Endodermal cell (in vitro differentiated cells): ENCODE results near the gene MOSMO. TPM values are rescaled to one million over a fixed set of nuclear protein-coding genes. Genes with fewer than 3 reads are reported as not detected.
"Not testable (repeated sequence)": the region's sequence is repeated elsewhere in the genome, so short reads cannot be mapped to it uniquely, and the experiment has no call there.

ENCODE experiments used
- DNase-seq: peaks from one replicate; pipeline ENCODE4 v3.0.0-alpha.2; 2017
- H3K27ac ChIP-seq: 2 replicates; pipeline ENCODE4 v1.5.1; 2013; ENCODE audit warnings: mild to moderate bottlenecking, low read depth, low read length, moderate library complexity
- H3K27me3 ChIP-seq: 2 replicates; pipeline ENCODE4 v1.6.1; 2013; ENCODE audit warnings: mild to moderate bottlenecking, low read length, moderate library complexity; ENCODE audit not compliant: insufficient read depth, control insufficient read depth, poor library complexity, severe bottlenecking
- H3K36me3 ChIP-seq: 2 replicates; pipeline ENCODE4 v1.7.0; 2013; ENCODE audit warnings: mild to moderate bottlenecking, low read length, moderate library complexity; ENCODE audit not compliant: control insufficient read depth, insufficient read depth
- H3K4me1 ChIP-seq: one replicate; pipeline ENCODE4 v1.7.0; 2013; ENCODE audit warnings: low read length; ENCODE audit not compliant: control insufficient read depth, insufficient read depth
- H3K4me3 ChIP-seq: 2 replicates; pipeline ENCODE4 v1.5.1; 2013; ENCODE audit warnings: mild to moderate bottlenecking, low read length, moderate library complexity
- H3K9ac ChIP-seq: 2 replicates; pipeline ENCODE4 v1.6.1; 2013; ENCODE audit warnings: mild to moderate bottlenecking, low read length, moderate library complexity; ENCODE audit not compliant: poor library complexity, severe bottlenecking; ENCODE audit errors: extremely low read depth
- H3K9me3 ChIP-seq: 2 replicates; pipeline ENCODE4 v1.6.1; 2013; ENCODE audit warnings: mild to moderate bottlenecking, low read length, moderate library complexity; ENCODE audit not compliant: control insufficient read depth
- H3K27ac Mint-ChIP-seq: 2 replicates; pipeline ENCODE4 v1.8.0; 2020; ENCODE audit warnings: mixed read lengths
- H3K27me3 Mint-ChIP-seq: 2 replicates; pipeline ENCODE4 v1.8.0; 2021; ENCODE audit warnings: mild to moderate bottlenecking, mixed read lengths; ENCODE audit not compliant: insufficient read depth
- H3K36me3 Mint-ChIP-seq: 2 replicates; pipeline ENCODE4 v1.8.0; 2020; ENCODE audit warnings: low read depth, mixed read lengths
- H3K4me1 Mint-ChIP-seq: 2 replicates; pipeline ENCODE4 v1.8.0; 2020; ENCODE audit warnings: mixed read lengths
- H3K4me3 Mint-ChIP-seq: 2 replicates; pipeline ENCODE4 v1.8.0; 2020; ENCODE audit warnings: mild to moderate bottlenecking, moderate library complexity, mixed read lengths
- H3K9me3 Mint-ChIP-seq: 2 replicates; pipeline ENCODE4 v1.8.0; 2020; ENCODE audit warnings: mild to moderate bottlenecking, mixed read lengths
- CTCF ChIP-seq: fragments of 200-600 bp; sonication (generic); conservative IDR thresholded peaks from 2 replicates; pipeline ENCODE4 v1.5.0; 2021; ENCODE audit warnings: antibody characterized with exemption, mild to moderate bottlenecking
- WGBS, 2 experiments: methylation state at CpG; one replicate each; pipeline versions ENCODE4 v1.1.5 to v1.1.7; 2013; ENCODE audit warnings: missing lambda C conversion rate in 2 of 2, mixed read lengths in 1 of 2; ENCODE audit not compliant: insufficient coverage in 1 of 2, insufficient read length in 1 of 2; 5-methylcytosine and 5-hydroxymethylcytosine counted together
- total RNA-seq, 2 donors: library from RNA; stranded (reverse); fragmentation: NEBNext Ultra II Directional in 1 of 2; extraction: Animal tissue kit (Norgen Biotek cat#: 25700) in 1 of 2; gene quantifications; 2 replicates in 1 of 2; 3 replicates in 1 of 2; pipeline ENCODE4 v1.2.1, GENCODE V29; 2021

Gene MOSMO
- total RNA-seq, 2 donors from 2014 or later, result 12.6 to 14.7 TPM

DNA sequence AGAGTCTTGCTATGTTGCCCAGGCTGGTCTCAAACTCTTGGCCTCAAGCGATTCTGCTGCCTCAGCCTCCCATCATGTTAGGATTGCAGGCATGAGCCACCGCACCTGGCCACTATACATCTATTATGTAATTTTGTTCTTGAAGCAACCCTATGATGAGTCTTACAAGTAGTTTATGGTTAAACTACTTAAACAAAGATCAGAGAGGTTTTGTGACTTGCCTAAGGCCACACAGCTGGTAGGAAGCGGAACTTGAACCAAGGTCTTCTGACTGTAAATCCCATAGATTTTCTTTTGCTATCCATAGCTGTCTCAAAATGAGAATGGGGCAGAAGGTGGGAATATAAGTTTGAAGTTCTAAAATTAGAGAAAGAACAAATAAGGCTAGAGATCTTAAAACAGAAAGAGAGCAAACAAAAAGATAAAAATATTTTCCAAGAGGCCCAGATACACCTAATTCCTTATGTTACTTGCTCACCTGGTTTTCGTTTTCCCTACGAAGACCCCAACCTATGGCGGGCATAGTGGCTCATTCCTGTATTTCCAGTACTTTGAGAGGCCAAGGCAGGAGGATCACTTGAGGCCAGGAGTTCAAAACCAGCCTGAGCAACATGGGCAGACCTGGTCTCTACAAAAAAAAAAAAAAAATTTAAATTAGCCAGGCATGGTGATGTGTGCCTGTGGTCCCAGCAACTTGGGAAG lies 116.8 kb downstream of the MOSMO start:
- Histone ChIP-seq H3K27me3 (peaks cover 6% of the 10 kb centered on the region), H3K36me3 (no peaks in the 10 kb centered on the region), H3K9me3 (peaks cover 3% of the 10 kb centered on the region), H3K4me3 (no peak overlapping the region), H3K4me1 (no peaks in the 10 kb centered on the region), H3K9ac (no peak overlapping the region), H3K27ac (no peak overlapping the region)
- Mint-ChIP-seq H3K4me3 (no peak overlapping the region), H3K27ac (no peak overlapping the region), H3K4me1 (no peaks in the 10 kb centered on the region), H3K36me3 (no peaks in the 10 kb centered on the region), H3K27me3 (peaks cover 13% of the 10 kb centered on the region), H3K9me3 (peaks cover 5% of the 10 kb centered on the region)
- no peak for TF ChIP-seq CTCF
- WGBS, 2 experiments, result 86 to 93% methylated on average over 1 to 6 of the region's 6 CpGs
- DNase-seq, result no peak

GRCh38 chr16:22126037-22126558 lies 118.2 kb downstream of the MOSMO start:
- H3K4me3 Mint-ChIP-seq, result no peak overlapping the region

GRCh38 chr16:22128537-22128936 lies 120.6 kb downstream of the MOSMO start:
- H3K27ac ChIP-seq, H3K9me3 ChIP-seq, H3K9me3 Mint-ChIP-seq, H3K9ac ChIP-seq, H3K27ac Mint-ChIP-seq, H3K36me3 ChIP-seq, H3K27me3 ChIP-seq, H3K4me3 ChIP-seq, H3K4me1 ChIP-seq, H3K4me3 Mint-ChIP-seq, H3K4me1 Mint-ChIP-seq, H3K36me3 Mint-ChIP-seq, DNase-seq: not testable (repeated sequence)
- WGBS, 2 experiments, result 95 to 100% methylated on average over 1 of the region's 1 CpG
- H3K27me3 Mint-ChIP-seq, result peaks cover 11% of the 10 kb centered on the region

More at GRCh38 chr16:22126037-22126558, 118.2 kb downstream of the MOSMO start:
- no peak for TF ChIP-seq CTCF
- Mint-ChIP-seq H3K4me1 (no peaks in the 10 kb centered on the region), H3K9me3 (peaks cover 5% of the 10 kb centered on the region), H3K27me3 (peaks cover 16% of the 10 kb centered on the region), H3K36me3 (no peaks in the 10 kb centered on the region), H3K27ac (no peak overlapping the region)
- peaks cover 3% of the 10 kb centered on the region for H3K9me3 ChIP-seq
- H3K36me3 ChIP-seq, result no peaks in the 10 kb centered on the region
- H3K4me3 ChIP-seq, result no peak overlapping the region
- WGBS, 2 experiments, result 91 to 93% methylated on average over 6 to 15 of the region's 15 CpGs
- peaks cover 6% of the 10 kb centered on the region for H3K27me3 ChIP-seq
- no peak for DNase-seq
- no peak overlapping the region for H3K9ac ChIP-seq
- no peaks in the 10 kb centered on the region for H3K4me1 ChIP-seq
- H3K27ac ChIP-seq, result no peak overlapping the region
